Measurements from ENCODE around the gene PLXNC1. TPM values are rescaled to one million over a fixed set of nuclear protein-coding genes. Genes with fewer than 3 reads are reported as not detected.

PLXNC1 gene
- total RNA-seq, 1 donor from 2014 or later: 15.7 TPM

DNA sequence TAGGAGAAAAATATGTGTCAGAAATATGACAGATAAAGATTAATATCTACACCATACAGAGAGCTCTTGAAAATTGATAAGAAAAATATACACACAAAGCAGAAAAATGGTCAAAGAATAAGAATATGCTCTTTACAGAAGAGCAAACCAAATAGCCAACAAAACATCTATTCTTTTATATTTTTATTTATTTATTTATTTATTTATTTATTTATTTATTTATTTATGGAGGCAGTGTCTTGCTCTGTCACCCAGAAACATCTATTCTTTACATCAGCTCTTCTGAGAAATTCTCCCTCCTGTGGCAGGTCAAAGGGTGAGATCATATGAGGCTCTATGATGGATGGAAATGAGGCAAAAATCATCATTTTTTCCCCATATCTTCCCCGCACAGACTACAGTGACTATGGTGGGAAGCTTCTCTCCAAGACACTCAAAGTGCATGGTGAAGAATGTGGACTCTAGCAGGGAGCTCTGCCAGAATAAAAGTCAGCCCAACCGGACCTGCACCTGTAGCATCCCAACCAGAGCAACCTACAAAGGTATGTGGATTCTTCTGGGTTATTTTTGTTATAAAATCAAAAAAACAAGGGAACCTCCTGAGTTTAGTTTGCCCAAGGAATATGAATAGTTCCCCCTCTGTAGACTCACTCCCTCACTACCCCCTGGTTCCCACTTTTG lies 71.4 kb downstream of the PLXNC1 start:
- H3K27me3 ChIP-seq: no peaks in the 10 kb centered on the region
- no peak overlapping the region for H3K27ac ChIP-seq
- H3K9me3 ChIP-seq: no peaks in the 10 kb centered on the region
- H3K4me3 ChIP-seq: no peak overlapping the region
- intact Hi-C loops (cut with DNase I): no loop called here
- DNase-seq (no peak), ATAC-seq (no peak)
- no peaks in the 10 kb centered on the region for H3K36me3 ChIP-seq
- TF ChIP-seq, protein P1, sequence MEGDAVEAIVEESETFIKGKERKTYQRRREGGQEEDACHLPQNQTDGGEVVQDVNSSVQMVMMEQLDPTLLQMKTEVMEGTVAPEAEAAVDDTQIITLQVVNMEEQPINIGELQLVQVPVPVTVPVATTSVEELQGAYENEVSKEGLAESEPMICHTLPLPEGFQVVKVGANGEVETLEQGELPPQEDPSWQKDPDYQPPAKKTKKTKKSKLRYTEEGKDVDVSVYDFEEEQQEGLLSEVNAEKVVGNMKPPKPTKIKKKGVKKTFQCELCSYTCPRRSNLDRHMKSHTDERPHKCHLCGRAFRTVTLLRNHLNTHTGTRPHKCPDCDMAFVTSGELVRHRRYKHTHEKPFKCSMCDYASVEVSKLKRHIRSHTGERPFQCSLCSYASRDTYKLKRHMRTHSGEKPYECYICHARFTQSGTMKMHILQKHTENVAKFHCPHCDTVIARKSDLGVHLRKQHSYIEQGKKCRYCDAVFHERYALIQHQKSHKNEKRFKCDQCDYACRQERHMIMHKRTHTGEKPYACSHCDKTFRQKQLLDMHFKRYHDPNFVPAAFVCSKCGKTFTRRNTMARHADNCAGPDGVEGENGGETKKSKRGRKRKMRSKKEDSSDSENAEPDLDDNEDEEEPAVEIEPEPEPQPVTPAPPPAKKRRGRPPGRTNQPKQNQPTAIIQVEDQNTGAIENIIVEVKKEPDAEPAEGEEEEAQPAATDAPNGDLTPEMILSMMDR (IDR thresholded peaks at IDR 0.05): no peak
- H3K4me1 ChIP-seq: no peaks in the 10 kb centered on the region

DNA sequence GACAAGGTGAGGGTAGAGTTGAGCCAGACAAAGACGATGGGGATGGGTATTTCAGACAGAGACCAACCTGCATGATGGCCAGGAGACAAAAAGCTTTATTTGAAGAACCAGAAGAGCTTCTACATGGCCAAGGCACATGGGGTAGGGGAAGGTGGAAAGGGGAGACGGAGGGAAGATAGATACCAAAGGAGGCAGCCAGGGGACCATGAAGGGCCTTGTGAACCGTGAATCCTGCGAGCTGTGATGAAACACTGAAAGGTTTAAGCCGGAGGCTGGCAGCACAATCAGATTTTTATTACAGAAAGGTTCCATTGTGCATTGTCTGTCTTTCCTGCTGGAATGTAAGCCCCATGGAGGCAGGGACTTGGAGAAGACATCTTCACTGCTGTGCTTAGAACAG lies 72.4 kb downstream of the PLXNC1 start:
- TF ChIP-seq, protein P1 (IDR thresholded peaks at IDR 0.05): no peak
- H3K27me3 ChIP-seq: no peaks in the 10 kb centered on the region
- no peak overlapping the region for H3K27ac ChIP-seq
- no peak overlapping the region for H3K4me3 ChIP-seq
- intact Hi-C loops (cut with DNase I): no loop called here
- no peak for DNase-seq
- ATAC-seq: no peak
- no peaks in the 10 kb centered on the region for H3K4me1 ChIP-seq
- no peaks in the 10 kb centered on the region for H3K36me3 ChIP-seq
- no peaks in the 10 kb centered on the region for H3K9me3 ChIP-seq

DNA sequence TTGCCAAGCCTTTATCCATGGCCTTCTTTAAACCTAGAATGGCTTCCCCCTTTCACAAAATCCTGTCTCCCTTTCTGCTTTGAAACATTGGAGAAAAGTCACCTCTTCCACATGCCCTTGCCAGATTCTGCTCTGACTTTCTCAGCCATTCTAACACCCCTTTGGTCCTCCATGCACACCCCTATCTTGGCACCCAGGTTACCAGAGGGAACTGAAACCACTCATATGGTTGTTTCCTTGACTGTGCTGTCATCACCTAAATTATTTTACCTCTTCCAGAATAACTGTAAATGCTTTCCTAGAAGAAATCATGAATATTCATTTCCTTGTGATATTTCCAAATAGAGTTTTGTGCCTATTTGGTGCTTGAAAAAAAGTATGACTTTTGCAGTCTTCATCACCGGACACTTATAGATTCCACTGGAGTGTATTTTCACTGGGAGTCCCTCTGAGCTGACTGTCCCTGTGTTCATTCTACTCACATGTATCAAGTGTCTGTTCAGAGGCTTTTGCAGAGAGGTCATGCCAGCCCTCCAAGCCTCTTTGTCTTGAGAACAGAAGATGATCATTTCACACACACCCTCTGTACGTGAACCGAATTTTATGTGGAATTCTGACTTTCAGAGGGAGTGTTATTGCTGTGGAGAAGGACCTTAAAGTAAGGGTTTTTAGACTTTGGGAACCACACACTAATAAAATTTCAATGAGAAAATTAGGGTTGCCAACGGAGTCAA lies 74.1 kb downstream of the PLXNC1 start:
- Histone ChIP-seq H3K4me1 (no peaks in the 10 kb centered on the region), H3K27ac (no peak overlapping the region), H3K9me3 (no peaks in the 10 kb centered on the region), H3K4me3 (no peak overlapping the region), H3K27me3 (no peaks in the 10 kb centered on the region), H3K36me3 (no peaks in the 10 kb centered on the region)
- ATAC-seq: no peak
- DNase-seq: no peak
- TF ChIP-seq, protein P1 (IDR thresholded peaks at IDR 0.05): no peak
- intact Hi-C loops (cut with DNase I): no loop called here

DNA sequence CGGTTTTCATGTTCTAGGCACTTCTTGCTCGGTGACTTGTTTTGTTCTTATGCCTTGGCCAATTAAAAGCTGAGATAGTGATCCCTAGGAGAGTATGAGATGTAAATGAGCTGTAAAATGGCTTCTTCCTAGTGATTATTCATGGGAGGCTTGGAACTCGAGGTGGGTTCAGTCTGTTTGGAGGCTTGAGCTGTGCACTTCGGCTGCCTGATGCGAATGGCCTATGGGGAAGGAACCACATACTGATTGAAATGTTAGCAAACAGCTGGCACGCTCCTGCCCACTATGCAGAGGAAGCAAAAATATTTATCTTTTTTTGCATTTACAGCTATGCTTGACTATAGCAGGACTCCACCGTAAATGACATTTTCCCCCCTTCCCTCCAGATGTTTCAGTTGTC lies 75.5 kb downstream of the PLXNC1 start:
- DNase-seq (no peak), ATAC-seq (no peak)
- Histone ChIP-seq H3K27me3 (no peaks in the 10 kb centered on the region), H3K27ac (no peak overlapping the region), H3K9me3 (no peaks in the 10 kb centered on the region), H3K4me3 (no peak overlapping the region), H3K36me3 (no peaks in the 10 kb centered on the region), H3K4me1 (no peaks in the 10 kb centered on the region)
- TF ChIP-seq, protein P1 (IDR thresholded peaks at IDR 0.05): no peak
- intact Hi-C loops (cut with DNase I): no loop called here

DNA sequence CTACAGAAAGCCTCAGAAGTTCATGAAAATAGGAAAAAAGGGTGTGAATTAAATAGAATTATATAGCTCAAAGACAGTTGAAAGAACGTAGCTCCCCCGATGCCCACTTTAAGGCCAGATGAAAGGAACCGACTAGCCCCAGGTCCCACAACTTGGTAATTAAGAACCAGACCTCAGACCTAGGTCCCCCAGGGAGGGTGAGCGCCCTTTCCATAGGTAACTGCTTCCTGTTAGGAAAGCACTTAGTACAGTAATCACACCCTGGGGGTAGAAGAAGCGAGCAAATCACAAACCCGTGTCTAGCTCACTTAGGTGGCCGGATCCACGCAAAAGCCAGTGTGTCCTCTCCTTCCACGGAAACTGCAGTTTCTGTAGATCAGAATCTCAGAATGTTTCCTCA lies 77.1 kb downstream of the PLXNC1 start:
- Histone ChIP-seq H3K9me3 (no peaks in the 10 kb centered on the region), H3K27ac (no peak overlapping the region), H3K4me3 (no peak overlapping the region), H3K36me3 (no peaks in the 10 kb centered on the region), H3K4me1 (no peaks in the 10 kb centered on the region), H3K27me3 (no peaks in the 10 kb centered on the region)
- TF ChIP-seq, protein P1 (IDR thresholded peaks at IDR 0.05): no peak
- ATAC-seq (no peak), DNase-seq (no peak)
- intact Hi-C loops (cut with DNase I): no loop called here

Measured in upper lobe of right lung (tissue), 1 donor.